Medulla oblongata (tissue), 1 donor: ENCODE results near the gene PIP4K2C.
"Not testable (repeated sequence)": the region's sequence is repeated elsewhere in the genome, so short reads cannot be mapped to it uniquely, and the experiment has no call there.

Experiments
- DNase-seq: peaks from one replicate; pipeline ENCODE4 v3.0.0-alpha.2; 2015; ENCODE audit errors: extremely low spot score

PIP4K2C gene

DNA sequence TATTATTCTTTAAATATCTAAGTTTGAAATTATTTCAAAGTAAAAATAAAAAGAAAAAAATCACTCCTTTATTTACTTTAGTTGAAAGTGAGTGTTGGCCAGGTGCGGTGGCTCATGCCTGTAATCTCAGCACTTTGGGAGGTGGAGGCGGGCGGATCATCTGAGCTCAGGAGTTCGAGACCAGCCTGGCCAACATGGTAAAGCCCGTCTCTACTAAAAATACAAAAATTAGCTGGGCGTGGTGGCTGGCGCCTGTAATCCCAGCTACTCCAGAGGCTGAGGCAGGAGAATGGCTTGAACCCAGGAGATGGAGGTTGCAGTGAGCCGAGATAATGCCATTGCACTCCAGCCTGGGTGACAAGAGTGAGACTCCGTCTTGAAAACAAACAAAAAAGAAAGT, 45.7 kb downstream of the PIP4K2C start:
- DNase-seq: not testable (repeated sequence)

DNA sequence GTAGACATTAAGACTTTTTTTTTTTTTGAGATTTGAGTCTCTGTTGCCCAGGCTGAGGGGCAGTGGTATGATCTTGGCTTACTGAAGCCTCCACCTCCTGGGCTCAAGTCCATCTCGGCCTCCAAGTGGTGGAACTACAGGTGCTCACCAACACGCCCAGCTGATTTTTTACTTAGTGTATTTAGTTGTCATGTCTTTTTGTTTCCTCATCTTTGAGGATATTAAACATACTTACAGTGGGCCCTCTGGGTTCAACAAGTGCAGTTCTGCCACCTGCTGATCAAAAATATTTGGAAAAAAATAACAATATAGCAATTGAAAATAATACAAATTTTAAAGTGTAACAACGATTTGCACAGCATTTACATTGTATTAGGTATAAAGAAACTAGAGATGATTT, 46.4 kb downstream of the PIP4K2C start:
- no peak for DNase-seq

DNA sequence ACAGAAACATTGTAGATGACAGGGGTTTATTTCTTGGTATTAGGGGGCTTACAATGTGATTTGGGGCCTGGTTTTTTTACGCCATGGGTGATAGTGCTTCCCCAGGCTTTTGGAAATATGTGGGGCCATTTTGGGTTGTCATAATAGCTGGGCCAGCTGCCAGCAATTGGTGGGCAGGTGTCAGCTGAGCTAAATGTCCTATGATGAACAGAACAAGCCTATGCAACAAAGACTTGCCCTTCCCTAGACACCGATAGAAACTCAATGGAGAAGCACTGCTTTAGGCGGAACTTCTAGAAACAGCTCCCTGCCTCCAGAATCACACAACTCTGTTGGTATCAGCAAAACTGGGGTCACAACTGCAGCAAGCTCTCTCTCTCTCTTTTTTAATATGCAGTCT, 47.1 kb downstream of the PIP4K2C start:
- no peak for DNase-seq

DNA sequence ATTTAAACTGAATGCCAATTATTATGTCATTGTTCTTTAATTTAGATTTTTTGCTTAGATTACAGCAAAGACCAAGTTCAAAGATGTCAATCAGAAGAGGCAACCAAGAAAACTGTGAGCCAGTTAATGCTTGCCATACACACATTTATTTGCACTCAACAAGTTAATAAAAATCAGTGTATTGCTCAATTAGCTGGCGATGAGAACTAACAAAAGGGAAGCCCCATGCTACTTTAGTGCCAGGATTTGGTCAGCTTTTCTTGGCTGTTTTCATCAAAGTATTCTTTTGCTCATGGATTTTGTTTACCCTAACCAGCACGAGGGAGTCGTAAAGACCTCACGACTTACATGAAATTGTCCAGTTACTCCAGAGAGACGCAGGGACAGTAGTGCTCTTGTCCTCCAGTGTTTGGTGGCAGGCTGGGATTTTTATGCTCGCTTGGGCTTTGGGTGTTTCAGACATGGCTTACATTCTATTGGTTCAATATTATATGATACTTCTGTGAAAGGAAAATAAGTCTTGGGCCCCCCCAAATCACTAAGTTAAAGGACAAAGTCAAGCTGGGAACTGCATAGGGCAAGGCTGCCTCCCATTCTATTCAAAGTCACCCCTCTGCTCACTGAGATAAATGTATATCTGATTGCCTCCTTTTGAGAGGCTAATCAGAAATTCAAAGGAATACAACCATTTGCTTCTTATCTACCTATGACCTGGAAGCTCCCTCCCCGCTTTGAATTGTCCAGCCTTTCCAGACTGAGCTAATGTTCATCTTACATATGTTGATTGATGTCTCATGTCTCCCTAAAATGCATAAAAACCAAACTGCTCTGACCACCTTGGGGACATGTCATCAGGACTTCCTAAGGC, 49.4 kb downstream of the PIP4K2C start:
- DNase-seq: no peak

DNA sequence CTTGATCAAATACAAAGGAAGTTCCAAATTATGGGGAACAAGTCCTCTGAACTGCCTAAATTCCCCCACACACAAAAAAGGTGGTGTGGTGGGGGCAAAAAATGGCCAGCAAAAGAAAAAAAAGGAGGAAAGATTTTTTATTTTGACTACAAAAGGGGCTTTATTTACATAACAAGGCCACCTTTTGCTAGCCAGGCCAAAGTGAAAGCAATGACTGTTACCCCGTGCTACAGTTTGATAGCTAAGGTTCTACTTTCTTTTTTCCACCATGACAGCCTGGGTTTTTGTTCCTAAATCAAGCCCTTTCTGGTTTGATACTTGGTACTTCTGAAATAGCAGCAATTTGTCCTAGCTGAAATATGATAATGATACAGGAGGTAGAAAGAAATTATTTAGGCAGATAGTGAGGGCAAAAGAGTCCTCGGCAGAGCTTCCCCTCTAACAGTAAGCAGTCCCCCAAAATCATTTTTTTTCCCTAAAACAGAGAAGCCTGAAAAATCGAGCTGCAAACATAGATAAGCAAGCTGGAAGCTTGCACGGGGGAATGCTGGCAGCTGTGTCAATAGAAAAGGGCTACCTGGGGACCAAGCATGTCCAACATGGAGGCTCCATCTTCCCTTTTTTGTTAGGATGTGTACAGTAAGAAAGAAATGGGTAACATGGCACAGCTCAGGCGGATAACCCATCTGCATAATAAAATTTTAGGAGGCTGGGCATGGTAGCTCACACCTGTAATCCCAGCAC, 50.9 kb downstream of the PIP4K2C start:
- no peak for DNase-seq

DNA sequence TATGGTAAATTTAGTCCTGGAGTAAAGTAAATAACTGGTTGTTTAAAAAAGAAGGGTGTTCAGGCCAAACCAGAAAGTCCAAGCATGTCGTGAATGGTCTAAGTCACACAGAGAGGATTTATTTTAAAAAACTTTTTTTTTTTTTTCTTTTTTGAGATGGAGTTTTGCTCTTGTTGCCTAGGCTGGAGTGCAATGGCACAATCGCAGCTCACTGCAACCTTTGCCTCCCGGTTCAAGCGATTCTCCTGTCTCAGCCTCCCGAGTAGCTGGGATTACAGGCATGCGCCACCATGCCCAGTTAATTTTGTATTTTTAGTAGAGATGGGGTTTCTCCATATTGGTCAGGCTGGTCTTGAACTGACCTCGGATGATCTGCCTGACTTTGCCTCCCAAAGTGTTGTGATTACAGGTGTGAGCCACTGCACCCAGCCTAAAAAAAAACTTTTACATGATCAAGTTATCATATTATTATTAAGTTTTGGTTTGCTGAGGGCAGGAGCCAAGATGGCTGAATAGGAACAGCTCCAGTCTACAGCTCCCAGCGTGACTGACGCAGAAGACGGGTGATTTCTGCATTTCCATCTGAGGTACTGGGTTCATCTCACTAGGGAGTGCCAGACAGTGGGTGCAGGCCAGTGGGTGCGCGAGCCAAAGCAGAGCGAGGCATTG, 55.1 kb downstream of the PIP4K2C start:
- not testable (repeated sequence) for DNase-seq

DNA sequence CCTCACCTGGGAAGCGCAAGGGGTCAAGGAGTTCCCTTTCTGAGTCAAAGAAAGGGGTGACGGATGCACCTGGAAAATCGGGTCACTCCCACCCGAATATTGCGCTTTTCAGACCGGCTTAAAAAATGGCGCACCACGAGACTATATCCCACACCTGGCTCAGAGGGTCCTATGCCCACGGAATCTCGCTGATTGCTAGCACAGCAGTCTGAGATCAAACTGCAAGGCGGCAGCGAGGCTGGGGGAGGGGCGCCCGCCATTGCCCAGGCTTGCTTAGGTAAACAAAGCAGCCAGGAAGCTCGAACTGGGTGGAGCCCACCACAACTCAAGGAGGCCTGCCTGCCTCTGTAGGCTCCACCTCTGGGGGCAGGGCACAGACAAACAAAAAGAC, 55.7 kb downstream of the PIP4K2C start:
- not testable (repeated sequence) for DNase-seq
